Mucosa of stomach (tissue), 1 donor: ENCODE measurements around the gene PON1.

Experiments used
- H3K27me3 ChIP-seq: one replicate; pipeline ENCODE4 v1.7.0; 2013; ENCODE audit warnings: mild to moderate bottlenecking, low read length; ENCODE audit not compliant: control insufficient read depth, insufficient read depth
- H3K36me3 ChIP-seq: one replicate; pipeline ENCODE4 v1.7.0; 2013; ENCODE audit warnings: low read length; ENCODE audit not compliant: control insufficient read depth, insufficient read depth
- H3K4me1 ChIP-seq: one replicate; pipeline ENCODE4 v1.7.0; 2013; ENCODE audit warnings: mild to moderate bottlenecking, low read length; ENCODE audit not compliant: control insufficient read depth, insufficient read depth
- H3K4me3 ChIP-seq: one replicate; pipeline ENCODE4 v1.7.0; 2013; ENCODE audit warnings: low read length
- H3K9ac ChIP-seq: one replicate; pipeline ENCODE4 v1.7.0; 2013; ENCODE audit warnings: mild to moderate bottlenecking, low read length, moderate library complexity
- H3K9me3 ChIP-seq: one replicate; pipeline ENCODE4 v1.7.0; 2013; ENCODE audit warnings: mild to moderate bottlenecking, low read length, moderate library complexity; ENCODE audit not compliant: control insufficient read depth
- donor health status: Pancreatic carcinoma.

Gene PON1

GRCh38 chr7:95324431-95324830 is at the start of gene PON1:
TSS of gene PON1 (minus strand) at chr7:95324532. CDS start at chr7:95324475, 57 bp downstream.
- H3K9me3 ChIP-seq: no peaks in the 10 kb centered on the region
- H3K36me3 ChIP-seq: no peaks in the 10 kb centered on the region
- no peaks in the 10 kb centered on the region for H3K4me1 ChIP-seq
- H3K27me3 ChIP-seq: peaks cover 6% of the 10 kb centered on the region
- no peak within 1 kb of the TSS for H3K9ac ChIP-seq
- H3K4me3 ChIP-seq: no peak within 1 kb of the TSS

GRCh38 chr7:95373323-95373722 is 49.0 kb upstream of the PON1 start:
- H3K9ac ChIP-seq: no peak overlapping the region
- H3K27me3 ChIP-seq: no peaks in the 10 kb centered on the region
- H3K9me3 ChIP-seq: no peaks in the 10 kb centered on the region
- H3K36me3 ChIP-seq: no peaks in the 10 kb centered on the region
- no peaks in the 10 kb centered on the region for H3K4me1 ChIP-seq
- H3K4me3 ChIP-seq: no peak overlapping the region

- no peaks in the 10 kb centered on the region for H3K9me3 ChIP-seq
- H3K4me1 ChIP-seq: no peaks in the 10 kb centered on the region
- no peaks in the 10 kb centered on the region for H3K36me3 ChIP-seq
- no peak overlapping the region for H3K4me3 ChIP-seq
- H3K27me3 ChIP-seq: no peaks in the 10 kb centered on the region
- no peak overlapping the region for H3K9ac ChIP-seq
These were observed 43.9 kb upstream of the PON1 start for GRCh38 chr7:95368235-95368634.

- no peak overlapping the region for H3K9ac ChIP-seq
- H3K4me3 ChIP-seq: no peak overlapping the region
- no peaks in the 10 kb centered on the region for H3K4me1 ChIP-seq
- no peaks in the 10 kb centered on the region for H3K27me3 ChIP-seq
- no peaks in the 10 kb centered on the region for H3K36me3 ChIP-seq
- H3K9me3 ChIP-seq: no peaks in the 10 kb centered on the region
These were observed 43.3 kb upstream of the PON1 start for GRCh38 chr7:95367606-95368005.

GRCh38 chr7:95365151-95365550 is 40.8 kb upstream of the PON1 start:
- Histone ChIP-seq H3K27me3 (no peaks in the 10 kb centered on the region), H3K4me1 (no peaks in the 10 kb centered on the region), H3K9me3 (no peaks in the 10 kb centered on the region), H3K9ac (no peak overlapping the region), H3K36me3 (no peaks in the 10 kb centered on the region), H3K4me3 (no peak overlapping the region)

GRCh38 chr7:95357623-95358022 is 33.3 kb upstream of the PON1 start:
- Histone ChIP-seq H3K9ac (no peak overlapping the region), H3K27me3 (no peaks in the 10 kb centered on the region)

GRCh38 chr7:95342642-95343307 is 18.4 kb upstream of the PON1 start:
- Histone ChIP-seq H3K9me3 (no peaks in the 10 kb centered on the region), H3K36me3 (no peaks in the 10 kb centered on the region), H3K4me1 (no peaks in the 10 kb centered on the region), H3K27me3 (no peaks in the 10 kb centered on the region), H3K9ac (no peak overlapping the region), H3K4me3 (no peak overlapping the region)

More at GRCh38 chr7:95357623-95358022, 33.3 kb upstream of the PON1 start:
- no peaks in the 10 kb centered on the region for H3K4me1 ChIP-seq
- no peaks in the 10 kb centered on the region for H3K9me3 ChIP-seq
- H3K4me3 ChIP-seq: no peak overlapping the region
- no peaks in the 10 kb centered on the region for H3K36me3 ChIP-seq

- Histone ChIP-seq H3K27me3 (no peaks in the 10 kb centered on the region), H3K9ac (no peak overlapping the region), H3K9me3 (no peaks in the 10 kb centered on the region), H3K36me3 (no peaks in the 10 kb centered on the region), H3K4me1 (no peaks in the 10 kb centered on the region), H3K4me3 (no peak overlapping the region)
These were observed 17.7 kb upstream of the PON1 start for GRCh38 chr7:95342029-95342428.

GRCh38 chr7:95340491-95340890 is 16.2 kb upstream of the PON1 start:
- Histone ChIP-seq H3K36me3 (no peaks in the 10 kb centered on the region), H3K27me3 (no peaks in the 10 kb centered on the region), H3K4me3 (no peak overlapping the region), H3K4me1 (no peaks in the 10 kb centered on the region), H3K9me3 (no peaks in the 10 kb centered on the region), H3K9ac (no peak overlapping the region)

- Histone ChIP-seq H3K9ac (no peak overlapping the region), H3K4me1 (no peaks in the 10 kb centered on the region), H3K4me3 (no peak overlapping the region), H3K9me3 (no peaks in the 10 kb centered on the region), H3K27me3 (no peaks in the 10 kb centered on the region), H3K36me3 (no peaks in the 10 kb centered on the region)
These were observed 14.5 kb upstream of the PON1 start for GRCh38 chr7:95338832-95339231.

GRCh38 chr7:95335093-95335492 is 10.8 kb upstream of the PON1 start:
- Histone ChIP-seq H3K4me3 (no peak overlapping the region), H3K27me3 (no peaks in the 10 kb centered on the region), H3K9ac (no peak overlapping the region), H3K36me3 (no peaks in the 10 kb centered on the region), H3K4me1 (no peaks in the 10 kb centered on the region), H3K9me3 (no peaks in the 10 kb centered on the region)

GRCh38 chr7:95334447-95334846 is 10.1 kb upstream of the PON1 start:
- no peak overlapping the region for H3K9ac ChIP-seq
- no peaks in the 10 kb centered on the region for H3K9me3 ChIP-seq
- H3K27me3 ChIP-seq: no peaks in the 10 kb centered on the region
- H3K36me3 ChIP-seq: no peaks in the 10 kb centered on the region
- H3K4me1 ChIP-seq: no peaks in the 10 kb centered on the region
- no peak overlapping the region for H3K4me3 ChIP-seq

GRCh38 chr7:95330961-95331337 is 6.6 kb upstream of the PON1 start:
- H3K4me1 ChIP-seq: no peaks in the 10 kb centered on the region
- H3K9ac ChIP-seq: no peak overlapping the region
- H3K36me3 ChIP-seq: no peaks in the 10 kb centered on the region
- H3K9me3 ChIP-seq: no peaks in the 10 kb centered on the region
- peak overlapping the region; percentile 4 for H3K4me3 ChIP-seq
- no peaks in the 10 kb centered on the region for H3K27me3 ChIP-seq
